Neural progenitor cell (in vitro differentiated cells): ENCODE measurements around the gene RERE. TPM values are rescaled to one million over a fixed set of nuclear protein-coding genes. Genes with fewer than 3 reads are reported as not detected.

ENCODE experiments used
- DNase-seq: peaks from one replicate; pipeline ENCODE4 v3.0.0-alpha.2; 2016; ENCODE audit warnings: low spot score
- H2AFZ ChIP-seq: fragments of 200-600 bp; sonication (generic); replicated peaks from 2 replicates; pipeline ENCODE4 v1.6.1; 2016; ENCODE audit warnings: antibody characterized with exemption
- H3F3A ChIP-seq: fragments of 200-600 bp; sonication (generic); 2 replicates; pipeline ENCODE4 v1.6.1; 2016; ENCODE audit warnings: antibody characterized with exemption, low read depth
- H3K27ac ChIP-seq: fragments of 200-600 bp; sonication (generic); 2 replicates; pipeline ENCODE4 v1.5.1; 2016; ENCODE audit warnings: mild to moderate bottlenecking
- H3K27me3 ChIP-seq: fragments of 200-600 bp; sonication (generic); 2 replicates; pipeline ENCODE4 v1.6.1; 2016; ENCODE audit warnings: mild to moderate bottlenecking, moderate library complexity
- H3K36me3 ChIP-seq: fragments of 200-600 bp; sonication (generic); 2 replicates; pipeline ENCODE4 v1.5.1; 2016
- H3K4me1 ChIP-seq: fragments of 200-600 bp; sonication (generic); 2 replicates; pipeline ENCODE4 v1.6.1; 2016; ENCODE audit warnings: mixed run types
- H3K4me2 ChIP-seq: fragments of 200-600 bp; sonication (generic); 2 replicates; pipeline ENCODE4 v1.6.1; 2016
- H3K4me3 ChIP-seq: fragments of 200-600 bp; sonication (generic); 2 replicates; pipeline ENCODE4 v1.5.1; 2016
- H3K79me2 ChIP-seq: fragments of 200-600 bp; sonication (generic); 2 replicates; pipeline ENCODE4 v1.6.1; 2016; ENCODE audit warnings: low read depth
- H3K9ac ChIP-seq: fragments of 200-600 bp; sonication (generic); 2 replicates; pipeline ENCODE4 v1.6.1; 2016
- H3K9me3 ChIP-seq: fragments of 200-600 bp; sonication (generic); 2 replicates; pipeline ENCODE4 v1.5.1; 2016; ENCODE audit warnings: low read depth
- H4K20me1 ChIP-seq: fragments of 200-600 bp; sonication (generic); 2 replicates; pipeline ENCODE4 v1.6.1; 2016; ENCODE audit warnings: low read depth
- H3K27ac Mint-ChIP-seq: 3 replicates; pipeline ENCODE4 v1.8.0; 2021; ENCODE audit warnings: mixed read lengths
- H3K27me3 Mint-ChIP-seq: 2 replicates; pipeline ENCODE4 v1.8.0; 2022; ENCODE audit warnings: low read depth, mild to moderate bottlenecking, inconsistent platforms, moderate library complexity, mixed read lengths; ENCODE audit not compliant: insufficient read depth
- H3K36me3 Mint-ChIP-seq: 3 replicates; pipeline ENCODE4 v1.8.0; 2021; ENCODE audit warnings: mixed read lengths
- H3K4me1 Mint-ChIP-seq: 3 replicates; pipeline ENCODE4 v1.8.0; 2021; ENCODE audit warnings: mixed read lengths
- H3K4me3 Mint-ChIP-seq: 3 replicates; pipeline ENCODE4 v1.8.0; 2021; ENCODE audit warnings: mild to moderate bottlenecking, moderate library complexity, mixed read lengths
- H3K9me3 Mint-ChIP-seq: 3 replicates; pipeline ENCODE4 v1.8.0; 2020; ENCODE audit warnings: mixed read lengths
- CTCF ChIP-seq: fragments of 200-600 bp; sonication (generic); IDR thresholded peaks from 2 replicates; pipeline ENCODE4 v1.5.1; 2017; ENCODE audit warnings: antibody characterized with exemption, mild to moderate bottlenecking
- EZH2 ChIP-seq: fragments of 200-600 bp; sonication (generic); IDR thresholded peaks from 2 replicates; pipeline ENCODE4 v1.6.1; 2017; ENCODE audit warnings: antibody characterized with exemption, mild to moderate bottlenecking, moderate library complexity
- EZH2phosphoT487 ChIP-seq: fragments of 200-600 bp; sonication (generic); IDR thresholded peaks from 2 replicates; pipeline ENCODE4 v1.6.1; 2017; ENCODE audit warnings: antibody characterized with exemption
- total RNA-seq: library from RNA; depleted of rRNA; stranded (reverse); fragments of >200 nt; gene quantifications from 2 replicates; pipeline ENCODE4 v1.2.3, GENCODE V29; 2015; ENCODE audit warnings: low replicate concordance

Gene RERE
- total RNA-seq, 1 donor from 2014 or later: 29.8 TPM

GRCh38 chr1:8551057-8551456, 266.4 kb downstream of the RERE start:
- Histone ChIP-seq H3F3A (peaks cover 35% of the 10 kb centered on the region), H3K4me3 (no peak overlapping the region), H3K79me2 (peaks cover 92% of the 10 kb centered on the region), H3K4me1 (peaks cover 27% of the 10 kb centered on the region), H3K9me3 (no peaks in the 10 kb centered on the region), H2AFZ (no peak overlapping the region), H3K4me2 (peak overlapping the region; percentile 72), H3K36me3 (peaks cover 5% of the 10 kb centered on the region), H4K20me1 (peaks cover 60% of the 10 kb centered on the region), H3K9ac (no peak overlapping the region), H3K27me3 (no peaks in the 10 kb centered on the region), H3K27ac (peak overlapping the region; percentile 79)
- DNase-seq: peak; percentile 36
- H3K4me1 Mint-ChIP-seq: peaks cover 64% of the 10 kb centered on the region
- TF ChIP-seq EZH2: no peak
- TF ChIP-seq CTCF: no peak
- peaks cover 4% of the 10 kb centered on the region for H3K27me3 Mint-ChIP-seq
- peak overlapping the region; percentile 67 for H3K4me3 Mint-ChIP-seq
- H3K9me3 Mint-ChIP-seq: no peaks in the 10 kb centered on the region
- peaks cover 40% of the 10 kb centered on the region for H3K36me3 Mint-ChIP-seq
- peak overlapping the region; percentile 98 for H3K27ac Mint-ChIP-seq

- Histone ChIP-seq H3F3A (peaks cover 20% of the 10 kb centered on the region), H3K9me3 (no peaks in the 10 kb centered on the region), H3K4me3 (no peak overlapping the region), H3K79me2 (peaks cover 92% of the 10 kb centered on the region), H3K27ac (peak overlapping the region; percentile 26), H3K9ac (no peak overlapping the region), H2AFZ (no peak overlapping the region), H4K20me1 (peaks cover 34% of the 10 kb centered on the region), H3K4me2 (no peak overlapping the region), H3K27me3 (no peaks in the 10 kb centered on the region), H3K4me1 (peaks cover 22% of the 10 kb centered on the region), H3K36me3 (peaks cover 5% of the 10 kb centered on the region)
- DNase-seq: no peak
- H3K36me3 Mint-ChIP-seq: peaks cover 43% of the 10 kb centered on the region
- H3K27me3 Mint-ChIP-seq: no peaks in the 10 kb centered on the region
- H3K9me3 Mint-ChIP-seq: peaks cover 13% of the 10 kb centered on the region
- H3K4me1 Mint-ChIP-seq: peaks cover 48% of the 10 kb centered on the region
- TF ChIP-seq CTCF (no peak), EZH2 (no peak), EZH2phosphoT487 (no peak)
- no peak overlapping the region for H3K4me3 Mint-ChIP-seq
- no peak overlapping the region for H3K27ac Mint-ChIP-seq
Measured at GRCh38 chr1:8547791-8548190, 269.6 kb downstream of the RERE start.

GRCh38 chr1:8545078-8545477, 272.4 kb downstream of the RERE start:
- no peak overlapping the region for H3K4me3 Mint-ChIP-seq
- H3K4me1 Mint-ChIP-seq: peaks cover 28% of the 10 kb centered on the region
- H3F3A ChIP-seq: no peaks in the 10 kb centered on the region
- no peaks in the 10 kb centered on the region for H3K4me1 ChIP-seq
- H3K4me2 ChIP-seq: no peak overlapping the region
- H3K4me3 ChIP-seq: no peak overlapping the region
- no peak overlapping the region for H3K9ac ChIP-seq
- DNase-seq: no peak
- TF ChIP-seq EZH2 (no peak), EZH2phosphoT487 (no peak), CTCF (no peak)
- no peak overlapping the region for H2AFZ ChIP-seq
- peaks cover 5% of the 10 kb centered on the region for H3K36me3 ChIP-seq
- no peaks in the 10 kb centered on the region for H3K9me3 ChIP-seq
- peaks cover 48% of the 10 kb centered on the region for H3K36me3 Mint-ChIP-seq
- H3K79me2 ChIP-seq: peaks cover 81% of the 10 kb centered on the region
- H3K27ac ChIP-seq: no peak overlapping the region
- H3K27me3 ChIP-seq: no peaks in the 10 kb centered on the region
- H3K9me3 Mint-ChIP-seq: peaks cover 13% of the 10 kb centered on the region
- H3K27me3 Mint-ChIP-seq: no peaks in the 10 kb centered on the region
- H3K27ac Mint-ChIP-seq: no peak overlapping the region
- peaks cover 6% of the 10 kb centered on the region for H4K20me1 ChIP-seq

- DNase-seq: no peak
- Mint-ChIP-seq H3K27ac (no peak overlapping the region), H3K9me3 (peaks cover 13% of the 10 kb centered on the region), H3K4me1 (peaks cover 23% of the 10 kb centered on the region), H3K4me3 (no peak overlapping the region), H3K36me3 (peaks cover 47% of the 10 kb centered on the region), H3K27me3 (no peaks in the 10 kb centered on the region)
- TF ChIP-seq CTCF (no peak), EZH2phosphoT487 (no peak), EZH2 (no peak)
- Histone ChIP-seq H3K79me2 (peaks cover 76% of the 10 kb centered on the region), H3K9ac (no peak overlapping the region), H3K9me3 (no peaks in the 10 kb centered on the region), H3F3A (no peaks in the 10 kb centered on the region), H3K27me3 (no peaks in the 10 kb centered on the region), H3K4me3 (no peak overlapping the region), H3K36me3 (peaks cover 5% of the 10 kb centered on the region), H3K4me2 (no peak overlapping the region), H3K4me1 (no peaks in the 10 kb centered on the region), H4K20me1 (peaks cover 2% of the 10 kb centered on the region), H2AFZ (no peak overlapping the region), H3K27ac (no peak overlapping the region)
Measured at GRCh38 chr1:8544644-8545043, 272.8 kb downstream of the RERE start.
